Dendritic cell treated with granulocyte-macrophage colony-stimulating factor and Interleukin-4, amounts not matched to agents 40 ng/mL and 50 ng/mL, for 4 days (primary cell): ENCODE measurements around the gene AFF3.
"Not testable (repeated sequence)": the region's sequence is repeated elsewhere in the genome, so short reads cannot be mapped to it uniquely, and the experiment has no call there.

Experiments
- H3K27ac Mint-ChIP-seq: one replicate; pipeline ENCODE4 v1.8.0; 2022; ENCODE audit warnings: mild to moderate bottlenecking, mixed read lengths
- H3K27me3 Mint-ChIP-seq: one replicate; pipeline ENCODE4 v1.8.0; 2022; ENCODE audit warnings: mild to moderate bottlenecking, mixed read lengths
- H3K36me3 Mint-ChIP-seq: one replicate; pipeline ENCODE4 v1.8.0; 2022; ENCODE audit warnings: low read depth, mixed read lengths
- H3K4me1 Mint-ChIP-seq: one replicate; pipeline ENCODE4 v1.8.0; 2022; ENCODE audit warnings: low read depth, mixed read lengths
- H3K4me3 Mint-ChIP-seq: one replicate; pipeline ENCODE4 v1.8.0; 2022; ENCODE audit warnings: mild to moderate bottlenecking, moderate library complexity, mixed read lengths
- H3K9me3 Mint-ChIP-seq: one replicate; pipeline ENCODE4 v1.8.0; 2022; ENCODE audit warnings: mixed read lengths
- intact Hi-C: fragments of 100-400 bp; cut with micrococcal nuclease; formaldehyde crosslinking; loops from one replicate; pipeline ENCODE4 v1.15.0; 2022

AFF3 gene

GRCh38 chr2:100082302-100082978 lies 60.0 kb downstream of the AFF3 start:
- H3K27me3 Mint-ChIP-seq, H3K27ac Mint-ChIP-seq, H3K9me3 Mint-ChIP-seq, H3K36me3 Mint-ChIP-seq, H3K4me3 Mint-ChIP-seq, H3K4me1 Mint-ChIP-seq, intact Hi-C loops: not testable (repeated sequence)

- Mint-ChIP-seq H3K4me1 (peaks cover under 1% of the 10 kb centered on the region), H3K9me3 (no peaks in the 10 kb centered on the region), H3K27ac (no peak overlapping the region), H3K27me3 (no peaks in the 10 kb centered on the region), H3K4me3 (no peak overlapping the region), H3K36me3 (no peaks in the 10 kb centered on the region)
- intact Hi-C loops = no loop called here
Observed at GRCh38 chr2:100077935-100078334, 64.5 kb downstream of the AFF3 start.

GRCh38 chr2:100077456-100077855 lies 64.9 kb downstream of the AFF3 start:
- H3K27me3 Mint-ChIP-seq = no peaks in the 10 kb centered on the region
- peaks cover 5% of the 10 kb centered on the region for H3K4me1 Mint-ChIP-seq
- intact Hi-C loops = no loop called here
- H3K4me3 Mint-ChIP-seq = no peak overlapping the region
- no peaks in the 10 kb centered on the region for H3K9me3 Mint-ChIP-seq
- H3K27ac Mint-ChIP-seq = no peak overlapping the region
- H3K36me3 Mint-ChIP-seq = no peaks in the 10 kb centered on the region

- H3K9me3 Mint-ChIP-seq = no peaks in the 10 kb centered on the region
- no peak overlapping the region for H3K27ac Mint-ChIP-seq
- H3K4me3 Mint-ChIP-seq = no peak overlapping the region
- H3K27me3 Mint-ChIP-seq = no peaks in the 10 kb centered on the region
- H3K4me1 Mint-ChIP-seq = peaks cover 18% of the 10 kb centered on the region
- intact Hi-C loops = no loop called here
- H3K36me3 Mint-ChIP-seq = no peaks in the 10 kb centered on the region
Observed at GRCh38 chr2:100075532-100075931, 66.9 kb downstream of the AFF3 start.

- Mint-ChIP-seq H3K4me1 (peaks cover 18% of the 10 kb centered on the region), H3K4me3 (no peak overlapping the region), H3K27me3 (no peaks in the 10 kb centered on the region), H3K36me3 (no peaks in the 10 kb centered on the region), H3K9me3 (no peaks in the 10 kb centered on the region), H3K27ac (no peak overlapping the region)
- intact Hi-C loops = no loop called here
Observed at GRCh38 chr2:100073110-100073509, 69.3 kb downstream of the AFF3 start.

- Mint-ChIP-seq H3K4me1 (peaks cover 18% of the 10 kb centered on the region), H3K4me3 (no peak overlapping the region), H3K27me3 (no peaks in the 10 kb centered on the region), H3K9me3 (no peaks in the 10 kb centered on the region), H3K36me3 (no peaks in the 10 kb centered on the region), H3K27ac (no peak overlapping the region)
- intact Hi-C loops = no loop called here
Observed at GRCh38 chr2:100072503-100072902, 69.9 kb downstream of the AFF3 start.

- intact Hi-C loops = no loop called here
- no peaks in the 10 kb centered on the region for H3K9me3 Mint-ChIP-seq
- no peaks in the 10 kb centered on the region for H3K36me3 Mint-ChIP-seq
- H3K27me3 Mint-ChIP-seq = no peaks in the 10 kb centered on the region
- peaks cover 19% of the 10 kb centered on the region for H3K4me1 Mint-ChIP-seq
- no peak overlapping the region for H3K27ac Mint-ChIP-seq
- H3K4me3 Mint-ChIP-seq = no peak overlapping the region
Observed at GRCh38 chr2:100071335-100072043, 70.9 kb downstream of the AFF3 start.

GRCh38 chr2:100070078-100070477 lies 72.3 kb downstream of the AFF3 start:
- H3K27ac Mint-ChIP-seq = no peak overlapping the region
- H3K4me3 Mint-ChIP-seq = no peak overlapping the region
- no peaks in the 10 kb centered on the region for H3K36me3 Mint-ChIP-seq
- no peaks in the 10 kb centered on the region for H3K27me3 Mint-ChIP-seq
- no peaks in the 10 kb centered on the region for H3K9me3 Mint-ChIP-seq
- peaks cover 26% of the 10 kb centered on the region for H3K4me1 Mint-ChIP-seq
- intact Hi-C loops = no loop called here

GRCh38 chr2:100068395-100068794 lies 74.0 kb downstream of the AFF3 start:
- no peak overlapping the region for H3K4me3 Mint-ChIP-seq
- H3K9me3 Mint-ChIP-seq = peaks cover 5% of the 10 kb centered on the region
- H3K27ac Mint-ChIP-seq = no peak overlapping the region
- intact Hi-C loops = no loop called here
- no peaks in the 10 kb centered on the region for H3K27me3 Mint-ChIP-seq
- H3K36me3 Mint-ChIP-seq = peaks cover 4% of the 10 kb centered on the region
- H3K4me1 Mint-ChIP-seq = peaks cover 26% of the 10 kb centered on the region

- intact Hi-C loops = no loop called here
- Mint-ChIP-seq H3K9me3 (peaks cover 11% of the 10 kb centered on the region), H3K36me3 (peaks cover 9% of the 10 kb centered on the region), H3K27me3 (no peaks in the 10 kb centered on the region), H3K4me3 (no peak overlapping the region), H3K27ac (no peak overlapping the region), H3K4me1 (peaks cover 24% of the 10 kb centered on the region)
Observed at GRCh38 chr2:100067784-100068183, 74.6 kb downstream of the AFF3 start.

GRCh38 chr2:100066856-100067255 lies 75.5 kb downstream of the AFF3 start:
- Mint-ChIP-seq H3K36me3 (peaks cover 18% of the 10 kb centered on the region), H3K4me1 (peaks cover 23% of the 10 kb centered on the region), H3K27me3 (no peaks in the 10 kb centered on the region), H3K9me3 (peaks cover 20% of the 10 kb centered on the region), H3K4me3 (no peak overlapping the region), H3K27ac (no peak overlapping the region)
- intact Hi-C loops = no loop called here

- intact Hi-C loops = no loop called here
- Mint-ChIP-seq H3K27ac (no peak overlapping the region), H3K9me3 (peaks cover 23% of the 10 kb centered on the region), H3K27me3 (no peaks in the 10 kb centered on the region), H3K4me3 (no peak overlapping the region), H3K36me3 (peaks cover 19% of the 10 kb centered on the region), H3K4me1 (peaks cover 19% of the 10 kb centered on the region)
Observed at GRCh38 chr2:100066246-100066645, 76.1 kb downstream of the AFF3 start.

- H3K36me3 Mint-ChIP-seq = peaks cover 19% of the 10 kb centered on the region
- no peaks in the 10 kb centered on the region for H3K27me3 Mint-ChIP-seq
- no peak overlapping the region for H3K4me3 Mint-ChIP-seq
- H3K4me1 Mint-ChIP-seq = peaks cover 18% of the 10 kb centered on the region
- H3K9me3 Mint-ChIP-seq = peaks cover 23% of the 10 kb centered on the region
- H3K27ac Mint-ChIP-seq = no peak overlapping the region
- intact Hi-C loops = no loop called here
Observed at GRCh38 chr2:100064592-100065428, 77.6 kb downstream of the AFF3 start.

- H3K9me3 Mint-ChIP-seq = peaks cover 23% of the 10 kb centered on the region
- no peak overlapping the region for H3K27ac Mint-ChIP-seq
- no peak overlapping the region for H3K4me3 Mint-ChIP-seq
- H3K36me3 Mint-ChIP-seq = peaks cover 19% of the 10 kb centered on the region
- intact Hi-C loops = no loop called here
- no peaks in the 10 kb centered on the region for H3K27me3 Mint-ChIP-seq
- peaks cover 18% of the 10 kb centered on the region for H3K4me1 Mint-ChIP-seq
Observed at GRCh38 chr2:100064165-100064564, 78.2 kb downstream of the AFF3 start.
